Measurements from ENCODE around the gene ONECUT1. TPM values are rescaled to one million over a fixed set of nuclear protein-coding genes. Genes with fewer than 3 reads are reported as not detected.

ONECUT1 gene
- total RNA-seq, 2 donors from 2014 or later = 0.28 TPM; not detected in 1

GRCh38 chr15:52799145-52799811 lies 9.1 kb upstream of the ONECUT1 start:
- ATAC-seq (ENCODE audit: insufficient number of reproducible peaks, low FRiP score, low read depth) (no peak), DNase-seq (ENCODE audit: low spot score) (no peak)
- H3K27ac ChIP-seq = no peak overlapping the region
- H3K27me3 ChIP-seq (replicated peaks; ENCODE audit: insufficient read depth) = peaks cover 36% of the 10 kb centered on the region
- H3K4me1 ChIP-seq (ENCODE audit: control insufficient read depth in 1 of 2, low read depth in 2 of 2) = peaks cover 8 to 23% of the 10 kb centered on the region in 2 donors
- no peaks in the 10 kb centered on the region for H3K36me3 ChIP-seq
- H3K4me3 ChIP-seq = no peak overlapping the region
- no peaks in the 10 kb centered on the region for H3K9me3 ChIP-seq
- no peak for TF ChIP-seq CTCF (IDR thresholded peaks at IDR 0.05)

GRCh38 chr15:52798529-52799101 lies 8.5 kb upstream of the ONECUT1 start:
- no peak for TF ChIP-seq CTCF (IDR thresholded peaks at IDR 0.05)
- H3K4me3 ChIP-seq = peak overlapping the region; percentile 37
- no peaks in the 10 kb centered on the region for H3K36me3 ChIP-seq
- H3K4me1 ChIP-seq (ENCODE audit: control insufficient read depth in 1 of 2, low read depth in 2 of 2) = peaks cover 3 to 16% of the 10 kb centered on the region in 2 donors
- no peak for ATAC-seq (ENCODE audit: insufficient number of reproducible peaks, low FRiP score, low read depth)
- no peak for DNase-seq (ENCODE audit: low spot score)
- H3K27me3 ChIP-seq (replicated peaks; ENCODE audit: insufficient read depth) = peaks cover 36% of the 10 kb centered on the region
- H3K9me3 ChIP-seq = no peaks in the 10 kb centered on the region
- no peak overlapping the region for H3K27ac ChIP-seq

- no peak for ATAC-seq (ENCODE audit: insufficient number of reproducible peaks, low FRiP score, low read depth)
- H3K27me3 ChIP-seq (replicated peaks; ENCODE audit: insufficient read depth) = peaks cover 36% of the 10 kb centered on the region
- no peak for DNase-seq (ENCODE audit: low spot score)
- H3K4me1 ChIP-seq (ENCODE audit: control insufficient read depth in 1 of 2, low read depth in 2 of 2) = peaks cover 3 to 12% of the 10 kb centered on the region in 2 donors
- no peaks in the 10 kb centered on the region for H3K36me3 ChIP-seq
- peak overlapping the region; percentile 37 for H3K4me3 ChIP-seq
- H3K9me3 ChIP-seq = no peaks in the 10 kb centered on the region
- TF ChIP-seq CTCF (IDR thresholded peaks at IDR 0.05) = no peak
- no peak overlapping the region for H3K27ac ChIP-seq
Measured at GRCh38 chr15:52797625-52798501, 7.7 kb upstream of the ONECUT1 start.

GRCh38 chr15:52796753-52797520 lies 6.8 kb upstream of the ONECUT1 start:
- no peak overlapping the region for H3K4me3 ChIP-seq
- ATAC-seq (ENCODE audit: insufficient number of reproducible peaks, low FRiP score, low read depth) = no peak

More at GRCh38 chr15:52796753-52797520, 6.8 kb upstream of the ONECUT1 start:
- Histone ChIP-seq H3K27ac (no peak overlapping the region), H3K27me3 (replicated peaks; ENCODE audit: insufficient read depth) (peaks cover 36% of the 10 kb centered on the region), H3K36me3 (no peaks in the 10 kb centered on the region), H3K9me3 (no peaks in the 10 kb centered on the region), H3K4me1 (ENCODE audit: control insufficient read depth in 1 of 2, low read depth in 2 of 2) (peaks cover 3 to 12% of the 10 kb centered on the region in 2 donors)
- TF ChIP-seq CTCF (IDR thresholded peaks at IDR 0.05) = no peak
- DNase-seq (ENCODE audit: low spot score) = no peak

Measured in thoracic aorta (tissue), 2 donors.